Activated CD8-positive, alpha-beta memory T cell treated with anti-CD3 and anti-CD28 coated beads, Interleukin-2, amount 50 U/mL, for 1 hour (primary cell): ENCODE results near the gene TIGD1.

Source experiments
- DNase-seq: peaks from one replicate; pipeline ENCODE4 v3.0.0-alpha.2; 2020; ENCODE audit errors: extremely low read depth

TIGD1 gene

GRCh38 chr2:232501794-232502390 is 48.5 kb downstream of the TIGD1 start:
- no peak for DNase-seq

- no peak for DNase-seq
Observed at GRCh38 chr2:232501331-232501771, 49.0 kb downstream of the TIGD1 start.

- DNase-seq, result no peak
Observed at GRCh38 chr2:232498452-232498851, 51.9 kb downstream of the TIGD1 start.
